HT-29 (cell line): ENCODE results near the gene LPIN3. TPM values are rescaled to one million over a fixed set of nuclear protein-coding genes. Genes with fewer than 3 reads are reported as not detected.

Source experiments
- DNase-seq: peaks from one replicate; pipeline ENCODE4 v3.0.0-alpha.2; 2015; ENCODE audit warnings: low spot score
- total RNA-seq: library from RNA; depleted of rRNA; stranded (reverse); fragments of >200 nt; shearing (Covaris generic); gene quantifications from 2 replicates; pipeline ENCODE4 v1.2.3, GENCODE V29; 2014; rRNA removed

The LPIN3 gene
- total RNA-seq, 1 experiment from 2014 or later, result 11.2 TPM

GRCh38 chr20:41392871-41393704 is 52.5 kb downstream of the LPIN3 start:
- DNase-seq, result no peak

GRCh38 chr20:41393705-41394066 is 53.1 kb downstream of the LPIN3 start:
- DNase-seq, result no peak

- no peak for DNase-seq
Measured at GRCh38 chr20:41394081-41394480, 53.5 kb downstream of the LPIN3 start.

- DNase-seq, result no peak
Measured at GRCh38 chr20:41394931-41395666, 54.5 kb downstream of the LPIN3 start.

- no peak for DNase-seq
Measured at GRCh38 chr20:41395667-41396664, 55.3 kb downstream of the LPIN3 start.

- no peak for DNase-seq
Measured at GRCh38 chr20:41398408-41398807, 57.8 kb downstream of the LPIN3 start.

- no peak for DNase-seq
Measured at GRCh38 chr20:41403604-41404003, 63.0 kb downstream of the LPIN3 start.

GRCh38 chr20:41405436-41405835 is 64.8 kb downstream of the LPIN3 start:
- DNase-seq, result no peak

GRCh38 chr20:41406353-41406752 is 65.7 kb downstream of the LPIN3 start:
- DNase-seq, result no peak

GRCh38 chr20:41406896-41407444 is 66.3 kb downstream of the LPIN3 start:
- no peak for DNase-seq

GRCh38 chr20:41407607-41408006 is 67.0 kb downstream of the LPIN3 start:
- DNase-seq, result no peak

- no peak for DNase-seq
Measured at GRCh38 chr20:41408156-41408794, 67.7 kb downstream of the LPIN3 start.

- no peak for DNase-seq
Measured at GRCh38 chr20:41408986-41409385, 68.4 kb downstream of the LPIN3 start.

Other genes with a start within 250 kb of the LPIN3 start
- gene PLCG1, start 203.3 kb upstream of the LPIN3 start, total RNA-seq, result 22.3 and 63.2 TPM in 2 replicates
- 6.0 and 7.0 TPM in 2 replicates for gene ZHX3, start 23.1 kb upstream of the LPIN3 start, total RNA-seq
- not detected in 2 replicates for gene EMILIN3, start 26.0 kb downstream of the LPIN3 start, total RNA-seq